Neural cell (in vitro differentiated cells): ENCODE results near the gene IBTK. TPM values are rescaled to one million over a fixed set of nuclear protein-coding genes. Genes with fewer than 3 reads are reported as not detected.
"Not testable (repeated sequence)": the region's sequence is repeated elsewhere in the genome, so short reads cannot be mapped to it uniquely, and the experiment has no call there.

Experiments used
- H2AFZ ChIP-seq: fragments of 200-600, 300-800 bp; sonication (generic), shearing (Covaris generic); 2 replicates; pipeline ENCODE4 v1.6.0; 2014; ENCODE audit warnings: low read depth, mild to moderate bottlenecking, antibody characterized with exemption, low read length, moderate library complexity
- H3F3A ChIP-seq: fragments of 200-600 bp; shearing (Covaris generic); 2 replicates; pipeline ENCODE4 v1.6.1; 2016; ENCODE audit warnings: mild to moderate bottlenecking, moderate library complexity, mixed read lengths, antibody characterized with exemption, low read length; ENCODE audit not compliant: insufficient read depth, poor library complexity, severe bottlenecking
- H3K27ac ChIP-seq: fragments of 200-600, 300-800 bp; sonication (generic), shearing (Covaris generic); 2 replicates; pipeline ENCODE4 v1.5.1; 2014; ENCODE audit warnings: mild to moderate bottlenecking, low read length, moderate library complexity
- H3K27me3 ChIP-seq: fragments of 300-800, 200-600 bp; sonication (generic), shearing (Covaris generic); 2 replicates; pipeline ENCODE4 v1.6.0; 2014; ENCODE audit warnings: mild to moderate bottlenecking, low read depth, low read length, moderate library complexity; ENCODE audit not compliant: insufficient read depth
- H3K36me3 ChIP-seq: fragments of 300-800, 200-600 bp; sonication (generic), shearing (Covaris generic); 2 replicates; pipeline ENCODE4 v1.5.1; 2014; ENCODE audit warnings: mild to moderate bottlenecking, antibody characterized with exemption, low read length, moderate library complexity; ENCODE audit not compliant: insufficient read depth
- H3K4me2 ChIP-seq: fragments of 300-800, 200-600 bp; sonication (generic), shearing (Covaris generic); 2 replicates; pipeline ENCODE4 v1.6.0; 2014; ENCODE audit warnings: mild to moderate bottlenecking, low read length
- H3K4me3 ChIP-seq: fragments of 300-800, 200-600 bp; sonication (generic), shearing (Covaris generic); 2 replicates; pipeline ENCODE4 v1.5.1; 2014; ENCODE audit warnings: mild to moderate bottlenecking, low read length, moderate library complexity
- H3K79me2 ChIP-seq: fragments of 200-600 bp; shearing (Covaris generic); replicated peaks from 2 replicates; pipeline ENCODE4 v1.6.0; 2014; ENCODE audit warnings: mild to moderate bottlenecking, low read length, moderate library complexity; ENCODE audit not compliant: insufficient read depth
- H3K9ac ChIP-seq: fragments of 300-800, 200-600 bp; sonication (generic), shearing (Covaris generic); 2 replicates; pipeline ENCODE4 v1.6.1; 2016; ENCODE audit warnings: mild to moderate bottlenecking, low read length, mixed read lengths
- H3K9me2 ChIP-seq: fragments of 200-600 bp; shearing (Covaris generic); 2 replicates; pipeline ENCODE4 v1.6.1; 2016; ENCODE audit warnings: mild to moderate bottlenecking, low read length, mixed read lengths; ENCODE audit not compliant: insufficient read depth
- H3K9me3 ChIP-seq: fragments of 200-600, 300-800 bp; sonication (generic), shearing (Covaris generic); 2 replicates; pipeline ENCODE4 v1.6.1; 2016; ENCODE audit warnings: mild to moderate bottlenecking, mixed run types, low read length, moderate library complexity, mixed read lengths
- H4K20me1 ChIP-seq: fragments of 200-600 bp; shearing (Covaris generic); 2 replicates; pipeline ENCODE4 v1.6.1; 2016; ENCODE audit warnings: mild to moderate bottlenecking, mixed run types; ENCODE audit not compliant: insufficient read depth
- CTCF ChIP-seq: fragments of 450-650 bp; IDR thresholded peaks from 2 replicates; pipeline ENCODE4 v1.5.1; 2014; ENCODE audit warnings: antibody characterized with exemption, mild to moderate bottlenecking, moderate library complexity; ENCODE audit not compliant: poor library complexity, severe bottlenecking
- EP300 ChIP-seq: fragments of 450-650 bp; conservative IDR thresholded peaks from 2 replicates; pipeline ENCODE4 v1.6.1; 2014; ENCODE audit warnings: antibody characterized with exemption, mild to moderate bottlenecking, moderate library complexity; ENCODE audit not compliant: poor library complexity, severe bottlenecking
- EZH2 ChIP-seq: fragments of 200-600, 300-800 bp; shearing (Covaris generic), sonication (generic); IDR thresholded peaks from 2 replicates; pipeline ENCODE4 v1.6.1; 2014; ENCODE audit warnings: antibody characterized with exemption, low read length, borderline replicate concordance, mild to moderate bottlenecking; ENCODE audit not compliant: insufficient read depth, poor library complexity, severe bottlenecking
- MXI1 ChIP-seq: fragments of 450-650 bp; conservative IDR thresholded peaks from 2 replicates; pipeline ENCODE4 v1.6.1; 2014; ENCODE audit warnings: antibody characterized with exemption, mild to moderate bottlenecking; ENCODE audit not compliant: poor library complexity, severe bottlenecking
- POLR2AphosphoS5 ChIP-seq: IDR thresholded peaks from 2 replicates; pipeline ENCODE4 v1.6.1; 2012
- RAD21 ChIP-seq: fragments of 450-650 bp; conservative IDR thresholded peaks from 2 replicates; pipeline ENCODE4 v1.6.1; 2014; ENCODE audit warnings: antibody characterized with exemption, mild to moderate bottlenecking, moderate library complexity
- REST ChIP-seq: IDR thresholded peaks from 2 replicates; pipeline ENCODE4 v1.6.1; 2012; ENCODE audit warnings: borderline replicate concordance
- SMC3 ChIP-seq: fragments of 450-650 bp; conservative IDR thresholded peaks from 2 replicates; pipeline ENCODE4 v1.6.1; 2014; ENCODE audit warnings: antibody characterized with exemption, mild to moderate bottlenecking, moderate library complexity; ENCODE audit not compliant: poor library complexity
- TAF1 ChIP-seq: IDR thresholded peaks from 2 replicates; pipeline ENCODE4 v1.6.1; 2012; ENCODE audit warnings: low read depth
- polyA plus RNA-seq: library from polyadenylated mRNA; depleted of rRNA; stranded (reverse); fragments of >200 nt; gene quantifications from 2 replicates; pipeline ENCODE4 v1.2.3, GENCODE V29; 2014

IBTK gene
- polyA plus RNA-seq, 1 donor from 2014 or later, result 64.6 TPM

GRCh38 chr6:82204020-82204419 is 43.5 kb downstream of the IBTK start:
- H3K4me2 ChIP-seq, result no peak overlapping the region
- H3K36me3 ChIP-seq, result peaks cover 6% of the 10 kb centered on the region
- TF ChIP-seq POLR2AphosphoS5, result no peak
- no peak for TF ChIP-seq RAD21
- TF ChIP-seq MXI1, result no peak
- no peak for TF ChIP-seq CTCF
- TF ChIP-seq TAF1, result no peak
- no peak for TF ChIP-seq SMC3
- no peak for TF ChIP-seq REST
- no peak for TF ChIP-seq EZH2
- TF ChIP-seq EP300, result no peak
- no peak overlapping the region for H3K27ac ChIP-seq
- H3F3A ChIP-seq, result no peaks in the 10 kb centered on the region
- no peaks in the 10 kb centered on the region for H4K20me1 ChIP-seq
- H3K4me3 ChIP-seq, result no peak overlapping the region
- no peaks in the 10 kb centered on the region for H3K9me2 ChIP-seq
- H3K9me3 ChIP-seq, result no peaks in the 10 kb centered on the region
- H3K27me3 ChIP-seq, result no peaks in the 10 kb centered on the region
- H2AFZ ChIP-seq, result no peak overlapping the region
- no peak overlapping the region for H3K9ac ChIP-seq
- H3K79me2 ChIP-seq, result peaks cover 4% of the 10 kb centered on the region

GRCh38 chr6:82197784-82198183 is 49.8 kb downstream of the IBTK start:
- no peak overlapping the region for H3K27ac ChIP-seq
- peaks cover 13% of the 10 kb centered on the region for H3K36me3 ChIP-seq
- no peak overlapping the region for H2AFZ ChIP-seq
- no peaks in the 10 kb centered on the region for H3K27me3 ChIP-seq
- H4K20me1 ChIP-seq, result no peaks in the 10 kb centered on the region
- no peak overlapping the region for H3K9ac ChIP-seq
- no peak for TF ChIP-seq TAF1
- no peak for TF ChIP-seq REST
- TF ChIP-seq EZH2, result no peak
- no peak for TF ChIP-seq CTCF
- TF ChIP-seq SMC3, result no peak
- TF ChIP-seq MXI1, result no peak
- no peak for TF ChIP-seq RAD21
- H3F3A ChIP-seq, result no peaks in the 10 kb centered on the region
- no peaks in the 10 kb centered on the region for H3K79me2 ChIP-seq
- no peak overlapping the region for H3K4me3 ChIP-seq
- H3K9me2 ChIP-seq, result no peaks in the 10 kb centered on the region
- no peak overlapping the region for H3K4me2 ChIP-seq
- no peaks in the 10 kb centered on the region for H3K9me3 ChIP-seq

- H2AFZ ChIP-seq, H3K4me3 ChIP-seq, H3K9ac ChIP-seq, H3K79me2 ChIP-seq, H3F3A ChIP-seq, H3K27me3 ChIP-seq, H4K20me1 ChIP-seq, H3K9me3 ChIP-seq, H3K9me2 ChIP-seq, H3K4me2 ChIP-seq, H3K27ac ChIP-seq: not testable (repeated sequence)
- H3K36me3 ChIP-seq, result peaks cover 13% of the 10 kb centered on the region
Measured at GRCh38 chr6:82197245-82197644, 50.3 kb downstream of the IBTK start.
